Lower leg skin (tissue), 3 donors: ENCODE results near the gene NKAIN2.

Experiments used
- CTCF ChIP-seq, 3 donors: fragments of 450-650 bp; IDR thresholded peaks; one replicate each; pipeline ENCODE4 v1.5.1; 2016; ENCODE audit warnings: antibody characterized with exemption in 3 of 3, mild to moderate bottlenecking in 3 of 3, moderate library complexity in 2 of 3
- POLR2A ChIP-seq, 2 donors: fragments of 450-650 bp; IDR thresholded peaks; one replicate each; pipeline ENCODE4 v1.6.1; 2016 to 2017; ENCODE audit warnings: antibody characterized with exemption in 2 of 2, mild to moderate bottlenecking in 1 of 2, moderate library complexity in 1 of 2

- TF ChIP-seq CTCF (IDR thresholded peaks at IDR 0.05) (no peak), POLR2A (IDR thresholded peaks at IDR 0.05) (no peak)
Observed at GRCh38 chr6:123909989-123910388, 106.3 kb downstream of the NKAIN2 start.
